Measurements from ENCODE around the gene ADCY3.

ADCY3 gene

DNA sequence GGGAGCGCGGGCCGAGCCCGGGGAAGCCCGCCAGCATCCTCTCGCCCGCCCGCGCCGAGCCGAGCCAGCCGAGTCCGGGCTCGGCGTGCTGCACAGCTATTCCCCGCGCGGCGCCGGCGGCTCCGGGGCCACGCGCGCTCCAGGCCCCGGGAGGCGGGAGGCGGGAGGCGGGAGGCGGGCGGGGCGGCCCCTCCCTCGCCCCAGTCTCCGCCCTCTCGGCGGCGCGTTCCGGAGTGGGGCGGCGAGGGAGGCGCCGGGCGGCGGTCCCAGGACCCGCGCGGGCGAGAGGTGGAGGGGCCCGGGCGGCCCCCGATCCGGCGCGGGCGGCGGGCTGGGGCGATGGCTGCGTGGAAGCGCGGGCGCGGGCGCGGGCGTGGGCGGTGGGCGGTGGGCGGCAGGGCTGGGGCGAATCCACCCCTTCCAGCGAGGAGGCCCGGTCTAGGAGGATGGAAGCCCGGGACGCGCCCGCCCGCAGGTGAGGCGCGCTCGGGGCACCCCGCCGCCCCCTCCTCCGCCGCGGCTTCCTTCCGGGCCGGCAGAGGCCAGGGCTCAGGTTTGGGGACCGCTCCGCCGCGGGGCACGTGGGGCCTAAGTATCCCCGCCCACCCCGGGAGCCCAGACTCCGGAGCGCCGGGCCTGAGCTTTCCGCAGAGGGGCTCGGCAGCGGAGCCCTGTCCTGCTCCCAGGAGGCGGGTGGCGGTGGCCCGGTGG is at the start of gene ADCY3:
Gene ADCY3, minus strand, starts transcription at position 140 of the 711 bp plus-strand sequence. CDS start 1,250 bp downstream, outside the sequence.
- no peak for DNase-seq (ENCODE audit: low spot score)
- Histone ChIP-seq H3K27ac (peak within 1 kb of the TSS; percentile 59 to 89), H3K4me3 (peak within 1 kb of the TSS; percentile 80)
- TF ChIP-seq, protein P1, sequence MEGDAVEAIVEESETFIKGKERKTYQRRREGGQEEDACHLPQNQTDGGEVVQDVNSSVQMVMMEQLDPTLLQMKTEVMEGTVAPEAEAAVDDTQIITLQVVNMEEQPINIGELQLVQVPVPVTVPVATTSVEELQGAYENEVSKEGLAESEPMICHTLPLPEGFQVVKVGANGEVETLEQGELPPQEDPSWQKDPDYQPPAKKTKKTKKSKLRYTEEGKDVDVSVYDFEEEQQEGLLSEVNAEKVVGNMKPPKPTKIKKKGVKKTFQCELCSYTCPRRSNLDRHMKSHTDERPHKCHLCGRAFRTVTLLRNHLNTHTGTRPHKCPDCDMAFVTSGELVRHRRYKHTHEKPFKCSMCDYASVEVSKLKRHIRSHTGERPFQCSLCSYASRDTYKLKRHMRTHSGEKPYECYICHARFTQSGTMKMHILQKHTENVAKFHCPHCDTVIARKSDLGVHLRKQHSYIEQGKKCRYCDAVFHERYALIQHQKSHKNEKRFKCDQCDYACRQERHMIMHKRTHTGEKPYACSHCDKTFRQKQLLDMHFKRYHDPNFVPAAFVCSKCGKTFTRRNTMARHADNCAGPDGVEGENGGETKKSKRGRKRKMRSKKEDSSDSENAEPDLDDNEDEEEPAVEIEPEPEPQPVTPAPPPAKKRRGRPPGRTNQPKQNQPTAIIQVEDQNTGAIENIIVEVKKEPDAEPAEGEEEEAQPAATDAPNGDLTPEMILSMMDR (IDR thresholded peaks at IDR 0.05), result no peak

DNA sequence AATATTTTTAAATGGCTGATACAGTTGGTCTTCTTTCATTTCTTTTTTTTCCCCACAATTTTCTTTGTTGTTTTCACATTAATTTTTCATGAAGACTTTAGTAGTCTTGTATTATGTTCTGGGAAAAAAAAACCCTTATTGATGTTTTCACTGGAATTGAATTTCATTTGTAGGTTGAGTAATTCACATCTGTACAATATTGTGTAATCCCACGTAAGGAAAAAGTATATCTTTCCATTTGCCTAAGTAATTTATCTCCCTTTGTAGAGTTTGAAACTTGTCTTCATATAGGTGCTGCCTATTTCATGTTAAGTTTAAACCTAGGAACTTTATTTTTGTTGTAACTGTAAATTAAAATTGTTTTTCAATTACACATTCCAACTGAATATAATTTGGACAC is 49.7 kb upstream of the ADCY3 start:
- Histone ChIP-seq H3K27ac (no peak overlapping the region), H3K4me3 (no peak overlapping the region)
- no peak for DNase-seq (ENCODE audit: low spot score)
- TF ChIP-seq, protein P1 (IDR thresholded peaks at IDR 0.05), result no peak

DNA sequence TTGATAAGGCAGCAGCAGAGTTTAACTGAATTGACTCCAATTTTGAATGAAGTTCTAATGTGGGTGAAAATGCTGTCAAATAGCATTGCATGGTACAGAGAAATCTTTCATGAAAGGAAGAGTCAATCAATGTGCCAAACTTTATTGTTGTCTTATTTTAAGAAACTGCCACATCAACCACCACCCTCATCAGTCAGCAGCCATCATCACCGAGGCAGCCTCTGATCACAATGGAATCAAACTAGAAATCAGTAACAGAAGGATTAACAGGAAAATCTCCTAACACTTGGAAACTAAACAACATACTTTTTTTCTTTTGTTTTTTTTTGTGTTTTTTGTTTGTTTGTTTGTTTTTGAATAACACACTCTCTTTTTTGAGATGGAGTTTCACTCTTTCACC is 41.9 kb upstream of the ADCY3 start:
- no peak for DNase-seq (ENCODE audit: low spot score)
- Histone ChIP-seq H3K4me3 (no peak overlapping the region), H3K27ac (no peak overlapping the region)
- TF ChIP-seq, protein P1 (IDR thresholded peaks at IDR 0.05), result no peak

DNA sequence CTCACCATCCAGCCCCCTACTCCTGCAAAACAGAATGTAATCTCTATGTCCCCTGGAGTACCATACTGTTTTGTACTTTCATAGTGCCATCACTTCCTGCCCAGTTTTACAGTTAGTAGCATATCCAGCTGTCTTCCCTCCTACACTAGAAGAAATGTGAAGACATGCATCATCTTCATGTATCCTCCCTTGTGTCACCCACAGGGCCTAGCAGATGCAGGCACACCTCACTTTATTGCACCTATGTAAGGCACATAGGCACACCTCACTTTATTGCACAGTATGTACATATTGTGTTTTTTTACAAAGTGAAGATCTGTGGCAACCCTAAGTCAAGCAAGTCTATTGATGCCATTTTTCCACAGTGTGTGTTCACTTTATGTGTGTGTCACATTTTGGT is 39.7 kb upstream of the ADCY3 start:
- Histone ChIP-seq H3K4me3 (no peak overlapping the region), H3K27ac (no peak overlapping the region)
- TF ChIP-seq, protein P1 (IDR thresholded peaks at IDR 0.05), result no peak
- no peak for DNase-seq (ENCODE audit: low spot score)

DNA sequence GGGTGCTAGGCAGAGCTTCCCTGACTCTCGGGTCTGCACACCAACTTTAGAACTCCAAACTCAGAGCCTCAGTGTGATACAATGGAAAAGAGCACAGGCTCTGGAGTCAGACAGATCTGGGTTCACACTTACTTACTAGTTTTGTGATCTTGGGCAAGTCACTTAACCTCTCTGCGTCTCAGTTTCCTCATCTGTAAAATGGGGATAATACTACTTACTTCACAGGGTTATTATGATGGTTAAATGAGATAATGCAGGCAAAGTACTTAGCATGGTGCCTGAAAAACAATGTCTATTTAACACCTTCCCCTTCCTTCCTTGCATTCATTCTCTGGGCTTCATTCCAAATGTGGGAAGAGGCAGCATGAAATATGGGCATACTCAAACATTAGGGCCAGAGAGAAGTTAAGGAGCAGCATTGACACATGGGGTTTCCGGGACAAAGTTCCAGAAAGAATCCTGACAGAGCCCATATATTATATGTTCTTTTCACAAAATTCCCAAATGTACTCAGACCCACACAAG is 38.4 kb upstream of the ADCY3 start:
- Histone ChIP-seq H3K4me3 (no peak overlapping the region), H3K27ac (no peak overlapping the region)

DNA sequence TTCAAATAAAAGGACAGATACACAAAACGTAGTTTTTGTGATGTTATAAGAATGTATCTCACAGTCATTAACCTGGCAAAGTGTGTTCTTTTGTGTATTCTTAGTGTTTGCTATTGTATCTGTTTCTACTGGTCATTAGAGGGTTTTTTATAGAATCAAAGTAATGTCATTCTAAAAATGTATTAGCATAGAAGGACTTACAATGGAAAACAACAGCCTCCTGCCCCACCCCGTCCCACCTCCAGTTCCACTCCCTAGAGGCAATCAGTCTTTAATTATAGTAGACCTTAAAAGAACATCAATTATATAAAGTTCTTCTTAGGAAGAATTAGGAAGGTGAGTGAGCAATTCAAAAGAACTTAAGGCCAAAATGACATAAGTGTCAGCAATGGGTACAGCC is 37.9 kb upstream of the ADCY3 start:
- TF ChIP-seq, protein P1 (IDR thresholded peaks at IDR 0.05), result no peak
- Histone ChIP-seq H3K27ac (no peak overlapping the region), H3K4me3 (no peak overlapping the region)
- DNase-seq (ENCODE audit: low spot score), result no peak

More for the DNA sequence above, 38.4 kb upstream of the ADCY3 start:
- DNase-seq (ENCODE audit: low spot score), result no peak
- TF ChIP-seq, protein P1 (IDR thresholded peaks at IDR 0.05), result no peak

DNA sequence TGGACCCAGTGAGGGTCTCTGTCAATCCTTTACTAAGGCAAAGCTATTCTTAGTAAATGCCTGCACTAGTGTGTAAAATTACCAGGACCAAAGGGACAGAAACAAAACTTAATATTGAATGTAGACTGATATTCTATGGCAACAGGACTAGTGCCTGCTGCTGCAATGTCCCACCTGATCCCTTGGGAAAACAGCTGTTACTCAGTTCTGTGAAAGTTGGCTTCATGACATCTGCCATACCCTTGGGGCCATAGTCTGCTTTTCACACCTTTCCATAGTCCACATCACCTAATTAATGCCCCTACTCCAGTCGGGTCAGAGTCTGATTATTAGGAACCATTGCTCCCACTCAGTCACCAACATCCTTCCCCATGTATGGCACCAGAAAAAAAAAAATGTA is 37.2 kb upstream of the ADCY3 start:
- no peak for DNase-seq (ENCODE audit: low spot score)
- H3K4me3 ChIP-seq, result no peak overlapping the region
- no peak overlapping the region for H3K27ac ChIP-seq
- TF ChIP-seq, protein P1 (IDR thresholded peaks at IDR 0.05), result no peak

All from coronary artery (tissue), 2 donors.